Liver (tissue), 9 donors: ENCODE data around the gene BLNK. TPM values are rescaled to one million over a fixed set of nuclear protein-coding genes. Genes with fewer than 3 reads are reported as not detected.

Source experiments
- DNase-seq: peaks from one replicate; pipeline ENCODE4 v3.0.0-alpha.2; 2017; ENCODE audit warnings: low spot score
- H3K27ac ChIP-seq, 2 donors: one replicate each; pipeline ENCODE4 v1.7.0; 2013; ENCODE audit warnings: inconsistent platforms in 2 of 2, low read length in 2 of 2, control low read depth in 1 of 2, low read depth in 1 of 2, mild to moderate bottlenecking in 1 of 2
- H3K27me3 ChIP-seq, 4 donors: one replicate each; pipeline versions ENCODE4 v1.6.1 to v1.7.0; 2013; ENCODE audit warnings: low read length in 3 of 4, inconsistent platforms in 1 of 4, mild to moderate bottlenecking in 1 of 4, moderate library complexity in 1 of 4; ENCODE audit not compliant: control insufficient read depth in 4 of 4, insufficient read depth in 4 of 4
- H3K36me3 ChIP-seq, 4 donors: one replicate each; pipeline versions ENCODE4 v1.6.1 to v1.7.0; 2013; ENCODE audit warnings: low read length in 3 of 4, mild to moderate bottlenecking in 3 of 4, low read depth in 1 of 4, moderate library complexity in 1 of 4; ENCODE audit not compliant: control insufficient read depth in 4 of 4, insufficient read depth in 3 of 4
- H3K4me1 ChIP-seq, 4 donors: one replicate each; pipeline versions ENCODE4 v1.6.1 to v1.7.0; 2013; ENCODE audit warnings: low read length in 3 of 4, mild to moderate bottlenecking in 3 of 4, moderate library complexity in 1 of 4; ENCODE audit not compliant: control insufficient read depth in 4 of 4, insufficient read depth in 4 of 4
- H3K4me3 ChIP-seq, 3 donors: one replicate each; pipeline versions ENCODE4 v1.6.1 to v1.7.0; 2013; ENCODE audit warnings: low read length in 3 of 3, control low read depth in 1 of 3, low read depth in 1 of 3, mild to moderate bottlenecking in 1 of 3
- H3K9ac ChIP-seq, 2 donors: one replicate each; pipeline ENCODE4 v1.7.0; 2013; ENCODE audit warnings: low read length in 2 of 2, mild to moderate bottlenecking in 2 of 2, moderate library complexity in 2 of 2, control low read depth in 1 of 2, low read depth in 1 of 2
- H3K9me3 ChIP-seq, 4 donors: one replicate each; pipeline versions ENCODE4 v1.6.1 to v1.7.0; 2013; ENCODE audit warnings: low read length in 3 of 4; ENCODE audit not compliant: control insufficient read depth in 4 of 4
- EGR1 ChIP-seq, 2 donors: IDR thresholded peaks; 2 replicates each; pipeline ENCODE4 v1.6.1; 2016 to 2018; ENCODE audit warnings: antibody characterized with exemption in 2 of 2, low read depth in 2 of 2
- FOXA1 ChIP-seq: IDR thresholded peaks from 2 replicates; pipeline ENCODE4 v1.6.1; 2016; ENCODE audit warnings: antibody characterized with exemption
- FOXA2 ChIP-seq: IDR thresholded peaks from 2 replicates; pipeline ENCODE4 v1.6.1; 2016; ENCODE audit warnings: antibody characterized with exemption
- GABPA ChIP-seq, 2 donors: IDR thresholded peaks in 1 of 2; conservative IDR thresholded peaks in 1 of 2; 2 replicates each; pipeline ENCODE4 v1.6.1; 2016; ENCODE audit warnings: antibody characterized with exemption in 2 of 2, mild to moderate bottlenecking in 1 of 2, moderate library complexity in 1 of 2
- HNF4G ChIP-seq: IDR thresholded peaks from 2 replicates; pipeline ENCODE4 v1.6.1; 2016; ENCODE audit warnings: antibody characterized with exemption
- JUND ChIP-seq, 2 donors: IDR thresholded peaks; 2 replicates each; pipeline ENCODE4 v1.6.1; 2016; ENCODE audit warnings: antibody characterized with exemption in 2 of 2
- NR2F2 ChIP-seq: IDR thresholded peaks from 2 replicates; pipeline ENCODE4 v1.6.1; 2016; ENCODE audit warnings: antibody characterized with exemption
- RAD21 ChIP-seq, 2 donors: IDR thresholded peaks; 2 replicates each; pipeline ENCODE4 v1.6.1; 2016; ENCODE audit warnings: antibody characterized with exemption in 2 of 2, mild to moderate bottlenecking in 2 of 2
- SP1 ChIP-seq: IDR thresholded peaks from 2 replicates; pipeline ENCODE4 v1.6.1; 2018; ENCODE audit warnings: antibody characterized with exemption, mild to moderate bottlenecking
- TAF1 ChIP-seq: conservative IDR thresholded peaks from 2 replicates; pipeline ENCODE4 v1.6.1; 2016; ENCODE audit warnings: antibody characterized with exemption, mild to moderate bottlenecking
- YY1 ChIP-seq: IDR thresholded peaks from 2 replicates; pipeline ENCODE4 v1.6.1; 2016; ENCODE audit warnings: antibody characterized with exemption, mild to moderate bottlenecking
- WGBS: extraction: QIAGEN DNeasy Blood & Tissue Kit; methylation state at CpG from one replicate; pipeline ENCODE4 v1.1.7; 2013; 5-methylcytosine and 5-hydroxymethylcytosine counted together
- polyA plus RNA-seq, 2 donors: library from polyadenylated mRNA; stranded (reverse) in 1 of 2; unstranded in 1 of 2; fragments of 200-250 nt in 1 of 2; fragments of >200 nt in 1 of 2; fragmentation: Nextera tagmentation in 1 of 2; extraction: Ambion mirVana in 1 of 2; gene quantifications; one replicate each; pipeline versions ENCODE4 v1.2.1 to v1.2.3, GENCODE V29; 2013 to 2015
- total RNA-seq, 2 donors: library from RNA; depleted of rRNA; stranded (reverse); fragments of >200 nt; gene quantifications; one replicate each; pipeline ENCODE4 v1.2.3, GENCODE V29; 2014
- TF ChIP-seq, protein P1 (sequence below): IDR thresholded peaks from 2 replicates; pipeline ENCODE4 v1.6.1; 2016; ENCODE audit warnings: antibody characterized with exemption
- TF ChIP-seq, protein P2 (sequence below): IDR thresholded peaks from 2 replicates; pipeline ENCODE4 v1.6.1; 2016; ENCODE audit warnings: antibody characterized with exemption
- TF ChIP-seq, protein P3 (sequence below): IDR thresholded peaks from 2 replicates; pipeline ENCODE4 v1.6.1; 2016; ENCODE audit warnings: antibody characterized with exemption
- TF ChIP-seq, protein P4 (sequence below): IDR thresholded peaks from 2 replicates; pipeline ENCODE4 v1.6.1; 2016; ENCODE audit warnings: antibody characterized with exemption, mild to moderate bottlenecking
- donor health status: healthy.
- donor health status: healthy.
- donor health status: healthy.
- donor health status: healthy.
- donor health status: healthy.

BLNK gene
- total and polyA plus RNA-seq, 4 donors = 3.3 to 45.2 (median 14.5) TPM

DNA sequence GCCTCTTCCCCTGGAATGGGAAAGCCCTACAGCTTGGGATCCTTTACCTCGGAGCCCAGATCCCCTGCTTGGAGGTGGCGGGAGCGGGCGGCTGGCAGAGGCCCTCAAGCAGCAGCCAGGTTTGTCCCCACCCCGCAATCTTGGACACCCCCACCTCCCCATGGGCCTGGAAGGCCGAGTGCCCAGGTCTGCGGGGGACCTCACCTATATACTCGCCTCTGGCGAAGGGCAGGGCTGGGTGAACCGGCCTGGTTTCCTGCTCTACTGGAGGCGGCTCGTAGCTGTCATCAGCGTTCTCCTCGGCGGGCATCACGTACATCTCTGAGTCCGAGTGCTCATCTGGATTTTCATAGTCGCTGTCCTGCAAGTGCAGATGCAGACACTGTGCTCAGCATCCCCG, 44.2 kb downstream of the BLNK start:
- Histone ChIP-seq H3K4me1 (no peaks in the 10 kb centered on the region), H3K27ac (no peak overlapping the region), H3K27me3 (no peaks in the 10 kb centered on the region), H3K9me3 (no peaks in the 10 kb centered on the region), H3K9ac (no peak overlapping the region), H3K36me3 (peaks cover 2 to 54% (median 44%) of the 10 kb centered on the region in 4 donors), H3K4me3 (no peak overlapping the region)
- WGBS = 93% methylated on average over 19 of the region's 19 CpGs
- DNase-seq = no peak
- TF ChIP-seq, protein P1, sequence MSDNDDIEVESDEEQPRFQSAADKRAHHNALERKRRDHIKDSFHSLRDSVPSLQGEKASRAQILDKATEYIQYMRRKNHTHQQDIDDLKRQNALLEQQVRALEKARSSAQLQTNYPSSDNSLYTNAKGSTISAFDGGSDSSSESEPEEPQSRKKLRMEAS = no peak
- TF ChIP-seq, protein P2, sequence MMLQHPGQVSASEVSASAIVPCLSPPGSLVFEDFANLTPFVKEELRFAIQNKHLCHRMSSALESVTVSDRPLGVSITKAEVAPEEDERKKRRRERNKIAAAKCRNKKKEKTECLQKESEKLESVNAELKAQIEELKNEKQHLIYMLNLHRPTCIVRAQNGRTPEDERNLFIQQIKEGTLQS = no peak
- no peak for TF ChIP-seq NR2F2

DNA sequence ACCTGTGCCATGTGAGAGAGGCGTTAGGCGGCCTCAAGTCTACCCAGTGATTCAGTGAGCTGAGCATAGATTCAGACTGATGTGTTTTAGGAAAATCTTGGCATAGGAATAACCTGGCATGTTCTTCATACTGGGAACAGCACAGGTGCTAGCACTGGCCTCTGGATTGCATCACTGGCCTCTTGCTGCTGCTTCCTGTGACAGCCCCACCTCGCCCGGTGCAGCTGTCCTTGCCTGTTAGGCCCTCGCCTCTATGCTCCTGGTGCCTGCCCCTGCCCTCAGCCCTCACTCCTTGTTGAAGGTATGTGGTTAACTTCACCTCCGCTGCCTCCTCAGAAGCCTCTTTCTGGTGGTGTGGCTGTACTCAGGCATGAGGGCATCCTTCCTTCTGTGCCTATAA, 46.2 kb downstream of the BLNK start:
- H3K4me1 ChIP-seq = no peaks in the 10 kb centered on the region
- peaks cover 2 to 64% (median 57%) of the 10 kb centered on the region in 4 donors for H3K36me3 ChIP-seq
- no peaks in the 10 kb centered on the region for H3K9me3 ChIP-seq
- H3K9ac ChIP-seq = no peak overlapping the region
- no peak overlapping the region for H3K4me3 ChIP-seq
- 93% methylated on average over 6 of the region's 6 CpGs for WGBS
- TF ChIP-seq EGR1 (IDR thresholded peaks at IDR 0.05; ENCODE audit: low read depth in 2 of 2) (no peak), RAD21 (IDR thresholded peaks at IDR 0.05) (no peak), TAF1 (no peak), GABPA (IDR thresholded peaks at IDR 0.05 in 1 of 2, conservative IDR thresholded peaks at IDR 0.05 in 1 of 2) (no peak), SP1 (no peak)
- TF ChIP-seq, protein P1 = no peak
- TF ChIP-seq, protein P3, sequence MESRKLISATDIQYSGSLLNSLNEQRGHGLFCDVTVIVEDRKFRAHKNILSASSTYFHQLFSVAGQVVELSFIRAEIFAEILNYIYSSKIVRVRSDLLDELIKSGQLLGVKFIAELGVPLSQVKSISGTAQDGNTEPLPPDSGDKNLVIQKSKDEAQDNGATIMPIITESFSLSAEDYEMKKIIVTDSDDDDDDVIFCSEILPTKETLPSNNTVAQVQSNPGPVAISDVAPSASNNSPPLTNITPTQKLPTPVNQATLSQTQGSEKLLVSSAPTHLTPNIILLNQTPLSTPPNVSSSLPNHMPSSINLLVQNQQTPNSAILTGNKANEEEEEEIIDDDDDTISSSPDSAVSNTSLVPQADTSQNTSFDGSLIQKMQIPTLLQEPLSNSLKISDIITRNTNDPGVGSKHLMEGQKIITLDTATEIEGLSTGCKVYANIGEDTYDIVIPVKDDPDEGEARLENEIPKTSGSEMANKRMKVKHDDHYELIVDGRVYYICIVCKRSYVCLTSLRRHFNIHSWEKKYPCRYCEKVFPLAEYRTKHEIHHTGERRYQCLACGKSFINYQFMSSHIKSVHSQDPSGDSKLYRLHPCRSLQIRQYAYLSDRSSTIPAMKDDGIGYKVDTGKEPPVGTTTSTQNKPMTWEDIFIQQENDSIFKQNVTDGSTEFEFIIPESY = no peak
- TF ChIP-seq, protein P2 = no peak
- no peaks in the 10 kb centered on the region for H3K27me3 ChIP-seq
- H3K27ac ChIP-seq = no peak overlapping the region
- no peak for DNase-seq

DNA sequence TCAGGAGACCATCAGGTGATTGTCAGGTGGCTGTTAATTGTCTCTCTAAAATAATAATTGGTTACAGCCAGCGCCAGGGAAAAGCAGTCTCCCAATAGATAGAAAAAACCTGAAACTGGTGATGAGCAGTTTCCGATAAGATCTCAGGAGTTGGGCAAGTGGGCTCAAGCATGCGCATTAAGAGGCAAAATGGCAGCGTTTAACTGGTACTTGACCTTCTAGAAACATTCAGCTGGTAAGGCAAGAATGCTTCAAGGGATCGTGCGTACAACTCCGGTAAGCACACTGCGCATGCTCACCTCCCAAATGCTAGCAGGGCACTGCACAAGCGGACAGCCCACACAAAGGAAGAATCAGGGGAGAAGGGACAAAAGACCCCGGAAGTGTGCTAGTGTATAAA, 48.5 kb downstream of the BLNK start:
- Histone ChIP-seq H3K27ac (no peak overlapping the region), H3K9ac (no peak overlapping the region), H3K36me3 (peaks cover 2 to 69% (median 63%) of the 10 kb centered on the region in 4 donors), H3K4me1 (no peaks in the 10 kb centered on the region), H3K9me3 (no peaks in the 10 kb centered on the region), H3K4me3 (no peak overlapping the region), H3K27me3 (no peaks in the 10 kb centered on the region)
- WGBS = 95% methylated on average over 10 of the region's 10 CpGs
- no peak for TF ChIP-seq YY1
- TF ChIP-seq JUND (IDR thresholded peaks at IDR 0.05) = no peak
- TF ChIP-seq, protein P4, sequence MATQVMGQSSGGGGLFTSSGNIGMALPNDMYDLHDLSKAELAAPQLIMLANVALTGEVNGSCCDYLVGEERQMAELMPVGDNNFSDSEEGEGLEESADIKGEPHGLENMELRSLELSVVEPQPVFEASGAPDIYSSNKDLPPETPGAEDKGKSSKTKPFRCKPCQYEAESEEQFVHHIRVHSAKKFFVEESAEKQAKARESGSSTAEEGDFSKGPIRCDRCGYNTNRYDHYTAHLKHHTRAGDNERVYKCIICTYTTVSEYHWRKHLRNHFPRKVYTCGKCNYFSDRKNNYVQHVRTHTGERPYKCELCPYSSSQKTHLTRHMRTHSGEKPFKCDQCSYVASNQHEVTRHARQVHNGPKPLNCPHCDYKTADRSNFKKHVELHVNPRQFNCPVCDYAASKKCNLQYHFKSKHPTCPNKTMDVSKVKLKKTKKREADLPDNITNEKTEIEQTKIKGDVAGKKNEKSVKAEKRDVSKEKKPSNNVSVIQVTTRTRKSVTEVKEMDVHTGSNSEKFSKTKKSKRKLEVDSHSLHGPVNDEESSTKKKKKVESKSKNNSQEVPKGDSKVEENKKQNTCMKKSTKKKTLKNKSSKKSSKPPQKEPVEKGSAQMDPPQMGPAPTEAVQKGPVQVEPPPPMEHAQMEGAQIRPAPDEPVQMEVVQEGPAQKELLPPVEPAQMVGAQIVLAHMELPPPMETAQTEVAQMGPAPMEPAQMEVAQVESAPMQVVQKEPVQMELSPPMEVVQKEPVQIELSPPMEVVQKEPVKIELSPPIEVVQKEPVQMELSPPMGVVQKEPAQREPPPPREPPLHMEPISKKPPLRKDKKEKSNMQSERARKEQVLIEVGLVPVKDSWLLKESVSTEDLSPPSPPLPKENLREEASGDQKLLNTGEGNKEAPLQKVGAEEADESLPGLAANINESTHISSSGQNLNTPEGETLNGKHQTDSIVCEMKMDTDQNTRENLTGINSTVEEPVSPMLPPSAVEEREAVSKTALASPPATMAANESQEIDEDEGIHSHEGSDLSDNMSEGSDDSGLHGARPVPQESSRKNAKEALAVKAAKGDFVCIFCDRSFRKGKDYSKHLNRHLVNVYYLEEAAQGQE = no peak
- TF ChIP-seq EGR1 (IDR thresholded peaks at IDR 0.05; ENCODE audit: low read depth in 2 of 2) = no peak
- TF ChIP-seq, protein P1 = no peak
- no peak for TF ChIP-seq GABPA (IDR thresholded peaks at IDR 0.05 in 1 of 2, conservative IDR thresholded peaks at IDR 0.05 in 1 of 2)
- TF ChIP-seq SP1 = no peak
- TF ChIP-seq FOXA1 = no peak
- no peak for TF ChIP-seq NR2F2
- no peak for TF ChIP-seq FOXA2
- no peak for TF ChIP-seq HNF4G
- DNase-seq = no peak
